Measurements from ENCODE around the gene S100PBP. TPM values are rescaled to one million over a fixed set of nuclear protein-coding genes. Genes with fewer than 3 reads are reported as not detected.

S100PBP gene
- total and polyA plus RNA-seq, 2 donors (not counting 3 experiments of a cell fraction or from before 2014, with no cell fraction given) = 15.4 to 38.6 TPM

DNA sequence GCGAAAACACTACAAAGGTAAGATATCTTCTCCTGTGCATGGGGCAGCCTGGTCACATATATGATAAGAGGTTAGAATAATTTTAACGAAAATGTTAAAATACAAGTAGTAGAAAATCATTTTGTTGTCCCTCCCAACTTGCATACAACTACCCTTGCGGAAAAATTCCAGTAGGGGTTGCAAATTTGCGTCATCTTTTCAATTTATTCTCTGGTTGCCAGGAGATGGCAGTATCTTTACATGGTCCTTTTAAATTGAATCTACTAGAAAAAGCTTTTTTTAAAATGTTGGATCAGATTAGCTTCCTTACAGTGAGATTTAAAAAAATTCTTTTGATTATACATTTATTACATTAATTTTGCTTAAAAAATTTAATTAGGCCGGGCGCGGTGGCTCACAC, 10.9 kb downstream of the S100PBP start:
- DNase-seq (ENCODE audit: low read depth, low spot score) = peak; percentile 7
- no peak overlapping the region for H3K4me2 ChIP-seq (ENCODE audit: insufficient read depth, low read length)
- H3K27ac ChIP-seq (ENCODE audit: insufficient read depth, low read depth, low read length) = no peak overlapping the region
- H4K20me1 ChIP-seq (replicated peaks; ENCODE audit: control insufficient read depth, extremely low read depth, insufficient read depth, low read length) = no peaks in the 10 kb centered on the region
- no peak overlapping the region for H3K9ac ChIP-seq (replicated peaks; ENCODE audit: extremely low read depth, insufficient read depth, low read length)
- TF ChIP-seq, protein P1, sequence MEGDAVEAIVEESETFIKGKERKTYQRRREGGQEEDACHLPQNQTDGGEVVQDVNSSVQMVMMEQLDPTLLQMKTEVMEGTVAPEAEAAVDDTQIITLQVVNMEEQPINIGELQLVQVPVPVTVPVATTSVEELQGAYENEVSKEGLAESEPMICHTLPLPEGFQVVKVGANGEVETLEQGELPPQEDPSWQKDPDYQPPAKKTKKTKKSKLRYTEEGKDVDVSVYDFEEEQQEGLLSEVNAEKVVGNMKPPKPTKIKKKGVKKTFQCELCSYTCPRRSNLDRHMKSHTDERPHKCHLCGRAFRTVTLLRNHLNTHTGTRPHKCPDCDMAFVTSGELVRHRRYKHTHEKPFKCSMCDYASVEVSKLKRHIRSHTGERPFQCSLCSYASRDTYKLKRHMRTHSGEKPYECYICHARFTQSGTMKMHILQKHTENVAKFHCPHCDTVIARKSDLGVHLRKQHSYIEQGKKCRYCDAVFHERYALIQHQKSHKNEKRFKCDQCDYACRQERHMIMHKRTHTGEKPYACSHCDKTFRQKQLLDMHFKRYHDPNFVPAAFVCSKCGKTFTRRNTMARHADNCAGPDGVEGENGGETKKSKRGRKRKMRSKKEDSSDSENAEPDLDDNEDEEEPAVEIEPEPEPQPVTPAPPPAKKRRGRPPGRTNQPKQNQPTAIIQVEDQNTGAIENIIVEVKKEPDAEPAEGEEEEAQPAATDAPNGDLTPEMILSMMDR (IDR thresholded peaks at IDR 0.05; ENCODE audit: extremely low read depth in 1 of 2, insufficient read depth in 1 of 2, low read depth in 1 of 2, low read length in 2 of 2) = peak in 1 of 2 donors; percentile 2
- no peak for TF ChIP-seq GATA2 (IDR thresholded peaks at IDR 0.05; ENCODE audit: insufficient read depth, insufficient read length, low read depth, low read length)
- intact Hi-C loops (cut with micrococcal nuclease) = loop anchor here (2.0 kb wide), 1 partner anchor 44 kb away; no protein-coding TSS in a partner anchor
- BruUV-seq (replicated peaks) = no TSS peak
- dilution Hi-C loops (cut with MboI; ENCODE audit: extremely low pct_ligation_motif_present, low sequenced_read_pairs) = no loop called here
- no peak for FAIRE-seq
- ChIA-PET POLR2A (no interaction called here), CTCF (interaction anchor here (1.3 to 2.3 kb wide), 3 partner anchors 44 to 258 kb away, joined by 4 to 10 read pairs (median 9); no protein-coding TSS in a partner anchor)
- no peaks in the 10 kb centered on the region for H3K79me2 ChIP-seq (ENCODE audit: control insufficient read depth, insufficient read depth, low read length)
- H2AFZ ChIP-seq (ENCODE audit: low read depth, low read length) = no peak overlapping the region
- no peaks in the 10 kb centered on the region for H3K4me1 ChIP-seq (ENCODE audit: control insufficient read depth, extremely low read depth, insufficient read depth, low read length)
- no peaks in the 10 kb centered on the region for H3K9me1 ChIP-seq (replicated peaks; ENCODE audit: control insufficient read depth, extremely low read depth, insufficient read depth, low read length)
- H3K9me3 ChIP-seq (replicated peaks; ENCODE audit: control insufficient read depth, insufficient read depth, low read length) = no peaks in the 10 kb centered on the region
- H3K4me3 ChIP-seq (replicated peaks in 1 of 3; ENCODE audit: insufficient read depth in 1 of 3, low read depth in 1 of 3, low read length in 3 of 3) = no peak overlapping the region
- peaks cover 9 to 23% of the 10 kb centered on the region in 2 experiments for H3K36me3 ChIP-seq (ENCODE audit: control insufficient read depth in 2 of 2, extremely low read depth in 1 of 2, insufficient read depth in 2 of 2, low read length in 2 of 2)
- H3K27me3 ChIP-seq (ENCODE audit: control insufficient read depth in 2 of 2, insufficient read depth in 2 of 2, low read length in 2 of 2) = no peaks in the 10 kb centered on the region

DNA sequence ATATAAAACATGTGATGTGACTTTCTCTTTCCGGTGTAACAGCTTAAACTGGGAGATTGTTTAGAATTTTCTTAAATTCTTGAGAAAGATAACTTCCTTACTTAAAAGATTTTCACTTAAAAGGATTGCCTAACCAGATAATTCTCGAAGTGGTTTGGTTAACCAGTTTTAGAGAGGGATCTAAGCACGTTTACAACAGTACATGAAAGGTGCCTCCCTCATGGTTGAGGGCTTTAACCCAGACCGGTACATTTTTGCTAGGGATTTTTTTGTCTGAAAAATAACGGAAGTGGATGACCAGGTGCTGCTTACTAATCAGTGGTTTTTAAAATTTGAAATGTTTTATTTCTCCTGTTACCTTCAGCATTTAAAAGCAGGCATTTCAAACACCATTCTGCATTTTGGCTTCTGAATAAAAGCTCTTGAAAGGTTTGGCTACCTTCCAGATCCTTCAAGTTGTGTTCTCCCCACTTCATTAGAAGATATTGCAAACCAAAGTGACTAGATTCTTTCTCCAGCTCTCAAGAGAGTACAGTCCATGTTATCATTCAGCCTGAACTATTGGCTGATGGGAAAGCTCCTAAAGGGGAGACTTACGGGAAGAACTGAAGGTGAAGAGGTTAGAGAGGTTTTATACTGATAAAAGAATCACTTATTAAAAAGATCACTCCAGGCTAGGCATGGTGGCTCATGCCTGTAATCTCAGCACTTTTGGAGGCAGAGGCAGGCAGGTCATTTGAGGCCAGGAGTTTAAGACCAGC, 12.8 kb downstream of the S100PBP start:
- no TSS peak for BruUV-seq (replicated peaks)
- peaks cover 9 to 23% of the 10 kb centered on the region in 2 experiments for H3K36me3 ChIP-seq (ENCODE audit: control insufficient read depth in 2 of 2, extremely low read depth in 1 of 2, insufficient read depth in 2 of 2, low read length in 2 of 2)
- no peaks in the 10 kb centered on the region for H3K9me3 ChIP-seq (replicated peaks; ENCODE audit: control insufficient read depth, insufficient read depth, low read length)
- no peak overlapping the region for H3K9ac ChIP-seq (replicated peaks; ENCODE audit: extremely low read depth, insufficient read depth, low read length)
- no peak for FAIRE-seq
- dilution Hi-C loops (cut with MboI; ENCODE audit: extremely low pct_ligation_motif_present, low sequenced_read_pairs) = no loop called here
- TF ChIP-seq, protein P1 (IDR thresholded peaks at IDR 0.05; ENCODE audit: extremely low read depth in 1 of 2, insufficient read depth in 1 of 2, low read depth in 1 of 2, low read length in 2 of 2) = no peak
- TF ChIP-seq, protein P2, sequence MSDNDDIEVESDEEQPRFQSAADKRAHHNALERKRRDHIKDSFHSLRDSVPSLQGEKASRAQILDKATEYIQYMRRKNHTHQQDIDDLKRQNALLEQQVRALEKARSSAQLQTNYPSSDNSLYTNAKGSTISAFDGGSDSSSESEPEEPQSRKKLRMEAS (IDR thresholded peaks at IDR 0.05; ENCODE audit: insufficient read depth, insufficient read length) = no peak
- no peak for TF ChIP-seq MYC (IDR thresholded peaks at IDR 0.05; ENCODE audit: low read depth, low read length)
- TF ChIP-seq POLR2AphosphoS5 (IDR thresholded peaks at IDR 0.05; ENCODE audit: insufficient read depth, low read depth, low read length) = no peak
- H3K9me1 ChIP-seq (replicated peaks; ENCODE audit: control insufficient read depth, extremely low read depth, insufficient read depth, low read length) = no peaks in the 10 kb centered on the region
- CTCF ChIA-PET = interaction anchor here (2.3 kb wide), 1 partner anchor 43 kb away, joined by 9 read pairs; no protein-coding TSS in a partner anchor
- no peaks in the 10 kb centered on the region for H3K27me3 ChIP-seq (ENCODE audit: control insufficient read depth in 2 of 2, insufficient read depth in 2 of 2, low read length in 2 of 2)
- no peaks in the 10 kb centered on the region for H4K20me1 ChIP-seq (replicated peaks; ENCODE audit: control insufficient read depth, extremely low read depth, insufficient read depth, low read length)
- DNase-seq (ENCODE audit: low read depth, low spot score) = no peak
- intact Hi-C loops (cut with micrococcal nuclease) = no loop called here
- no peak overlapping the region for H3K4me3 ChIP-seq (replicated peaks in 1 of 3; ENCODE audit: insufficient read depth in 1 of 3, low read depth in 1 of 3, low read length in 3 of 3)
- H3K4me1 ChIP-seq (ENCODE audit: control insufficient read depth, extremely low read depth, insufficient read depth, low read length) = no peaks in the 10 kb centered on the region
- H3K4me2 ChIP-seq (ENCODE audit: insufficient read depth, low read length) = no peak overlapping the region
- H2AFZ ChIP-seq (ENCODE audit: low read depth, low read length) = no peak overlapping the region
- POLR2A ChIA-PET = no interaction called here
- H3K27ac ChIP-seq (ENCODE audit: insufficient read depth, low read depth, low read length) = no peak overlapping the region
- no peaks in the 10 kb centered on the region for H3K79me2 ChIP-seq (ENCODE audit: control insufficient read depth, insufficient read depth, low read length)
